SKM-1 treated with dmso at 0.1 percent for 144 hours (cell line): ENCODE results near the gene PCDHB8.
"Not testable (repeated sequence)": the region's sequence is repeated elsewhere in the genome, so short reads cannot be mapped to it uniquely, and the experiment has no call there.

Source experiments
- DNase-seq: peaks from one replicate; lab custom pipeline; 2025; ENCODE audit not compliant: unreplicated experiment; lab: John Stamatoyannopoulos, UW

PCDHB8 gene

GRCh38 chr5:141184117-141184855 is 6.7 kb downstream of the PCDHB8 start:
- DNase-seq = not testable (repeated sequence)

- peak; percentile 8 for DNase-seq
Observed at GRCh38 chr5:141186897-141187512, 9.4 kb downstream of the PCDHB8 start, which contains the start of gene PCDHB9. PCDHB9 (plus strand) TSS chr5:141187161; CDS start chr5:141187319, 158 bp downstream.

DNA sequence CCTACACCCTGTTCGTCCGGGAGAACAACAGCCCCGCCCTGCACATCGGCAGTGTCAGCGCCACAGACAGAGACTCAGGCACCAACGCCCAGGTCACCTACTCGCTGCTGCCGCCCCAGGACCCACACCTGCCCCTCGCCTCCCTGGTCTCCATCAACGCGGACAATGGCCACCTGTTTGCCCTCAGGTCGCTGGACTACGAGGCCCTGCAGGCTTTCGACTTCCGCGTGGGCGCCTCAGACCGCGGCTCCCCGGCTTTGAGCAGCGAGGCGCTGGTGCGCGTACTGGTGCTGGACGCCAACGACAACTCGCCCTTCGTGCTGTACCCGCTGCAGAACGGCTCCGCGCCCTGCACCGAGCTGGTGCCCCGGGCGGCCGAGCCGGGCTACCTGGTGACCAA is 11.1 kb downstream of the PCDHB8 start:
- not testable (repeated sequence) for DNase-seq

GRCh38 chr5:141189131-141189530 is 11.5 kb downstream of the PCDHB8 start:
- DNase-seq = not testable (repeated sequence)

- no peak for DNase-seq
Observed at GRCh38 chr5:141192110-141192725, 14.6 kb downstream of the PCDHB8 start, which contains the start of gene PCDHB10. PCDHB10 (plus strand) TSS chr5:141192353; CDS start chr5:141192553, 200 bp downstream.

GRCh38 chr5:141194332-141194731 is 16.7 kb downstream of the PCDHB8 start:
- DNase-seq = not testable (repeated sequence)

GRCh38 chr5:141196363-141196762 is 18.8 kb downstream of the PCDHB8 start:
- no peak for DNase-seq

DNA sequence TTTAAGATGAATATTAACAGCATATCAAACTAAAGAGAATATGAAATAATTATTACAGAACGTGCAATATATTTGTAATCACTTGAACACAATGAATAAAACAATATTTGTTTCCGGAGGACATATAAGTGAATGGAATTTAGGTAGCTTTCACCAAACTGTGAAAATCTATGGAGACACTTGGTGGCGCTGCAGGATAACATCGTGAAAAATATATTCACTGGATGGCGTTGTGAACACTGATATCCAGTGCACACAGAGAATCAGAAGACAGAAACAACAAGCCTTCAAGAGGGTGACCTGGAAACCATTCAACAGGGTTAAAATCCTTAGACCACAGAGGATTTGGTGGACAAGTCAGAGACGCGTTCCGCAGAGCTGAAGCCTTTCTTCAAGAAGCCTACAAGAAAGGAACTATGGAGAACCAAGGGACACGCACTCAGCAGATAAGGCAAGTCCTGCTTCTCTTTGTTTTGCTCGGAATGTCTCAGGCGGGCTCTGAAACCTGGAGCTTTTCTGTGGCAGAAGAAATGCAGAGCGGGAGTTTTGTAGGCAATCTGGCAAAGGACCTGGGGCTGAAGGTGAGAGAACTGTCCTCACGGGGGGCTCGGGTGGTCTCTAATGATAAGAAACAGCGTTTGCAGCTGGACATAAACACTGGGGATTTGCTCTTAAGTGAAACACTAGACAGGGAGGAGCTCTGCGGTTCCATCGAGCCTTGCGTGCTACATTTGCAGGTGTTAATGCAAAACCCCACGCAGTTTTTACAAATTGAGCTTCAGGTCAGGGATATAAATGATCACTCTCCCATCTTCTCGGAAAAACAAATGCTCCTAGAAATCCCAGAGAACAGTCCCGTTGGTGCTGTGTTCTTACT is 22.0 kb downstream of the PCDHB8 start, which contains the start of gene PCDHB11:
TSS of gene PCDHB11 (plus strand) at position 269 of the 877 bp plus-strand sequence. CDS start at position 417, 148 bp downstream.
- no peak for DNase-seq

- not testable (repeated sequence) for DNase-seq
Observed at GRCh38 chr5:141201126-141201525, 23.5 kb downstream of the PCDHB8 start.

GRCh38 chr5:141201646-141202045 is 24.1 kb downstream of the PCDHB8 start:
- not testable (repeated sequence) for DNase-seq

DNA sequence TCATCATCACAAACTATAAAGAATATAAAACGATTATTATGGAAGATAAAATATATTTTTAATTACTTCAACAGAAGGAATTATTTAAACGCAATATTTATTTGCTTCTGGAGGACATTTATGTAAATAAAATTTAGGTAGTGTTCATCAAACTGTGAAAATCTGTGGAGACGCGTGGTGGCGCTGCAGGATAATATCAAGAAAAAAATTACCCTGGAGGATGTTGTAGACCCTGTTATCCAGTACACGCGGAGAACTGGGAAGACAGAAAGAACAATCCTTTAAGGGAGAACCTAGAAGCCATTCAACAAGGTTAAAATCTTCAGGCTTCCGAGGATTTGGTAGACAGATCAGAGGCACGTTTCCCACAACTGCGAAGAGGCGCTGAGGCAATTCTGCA is 30.9 kb downstream of the PCDHB8 start, which contains the start of gene PCDHB12:
TSS of gene PCDHB12 (plus strand) at position 242 of the 400 bp plus-strand sequence. CDS start 189 bp downstream, outside the sequence.
- no peak for DNase-seq

GRCh38 chr5:141210281-141210680 is 32.7 kb downstream of the PCDHB8 start:
- not testable (repeated sequence) for DNase-seq

- DNase-seq = not testable (repeated sequence)
Observed at GRCh38 chr5:141210849-141211248, 33.3 kb downstream of the PCDHB8 start.

GRCh38 chr5:141213656-141214339 is 36.2 kb downstream of the PCDHB8 start, which contains the start of gene PCDHB13:
PCDHB13 (plus strand) TSS chr5:141213919; CDS start chr5:141214124, 205 bp downstream.
- not testable (repeated sequence) for DNase-seq

DNA sequence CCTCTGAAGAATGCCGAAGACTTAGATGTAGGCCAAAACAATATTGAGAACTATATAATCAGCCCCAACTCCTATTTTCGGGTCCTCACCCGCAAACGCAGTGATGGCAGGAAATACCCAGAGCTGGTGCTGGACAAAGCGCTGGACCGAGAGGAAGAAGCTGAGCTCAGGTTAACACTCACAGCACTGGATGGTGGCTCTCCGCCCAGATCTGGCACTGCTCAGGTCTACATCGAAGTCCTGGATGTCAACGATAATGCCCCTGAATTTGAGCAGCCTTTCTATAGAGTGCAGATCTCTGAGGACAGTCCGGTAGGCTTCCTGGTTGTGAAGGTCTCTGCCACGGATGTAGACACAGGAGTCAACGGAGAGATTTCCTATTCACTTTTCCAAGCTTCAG is 37.0 kb downstream of the PCDHB8 start:
- DNase-seq = not testable (repeated sequence)

- not testable (repeated sequence) for DNase-seq
Observed at GRCh38 chr5:141215504-141215903, 37.9 kb downstream of the PCDHB8 start.

DNA sequence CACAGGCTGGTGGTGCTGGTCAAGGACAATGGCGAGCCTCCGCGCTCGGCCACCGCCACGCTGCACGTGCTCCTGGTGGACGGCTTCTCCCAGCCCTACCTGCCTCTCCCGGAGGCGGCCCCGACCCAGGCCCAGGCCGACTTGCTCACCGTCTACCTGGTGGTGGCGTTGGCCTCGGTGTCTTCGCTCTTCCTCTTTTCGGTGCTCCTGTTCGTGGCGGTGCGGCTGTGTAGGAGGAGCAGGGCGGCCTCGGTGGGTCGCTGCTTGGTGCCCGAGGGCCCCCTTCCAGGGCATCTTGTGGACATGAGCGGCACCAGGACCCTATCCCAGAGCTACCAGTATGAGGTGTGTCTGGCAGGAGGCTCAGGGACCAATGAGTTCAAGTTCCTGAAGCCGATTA is 38.4 kb downstream of the PCDHB8 start:
- DNase-seq = not testable (repeated sequence)

GRCh38 chr5:141223112-141223783 is 45.7 kb downstream of the PCDHB8 start, which contains the start of gene PCDHB14:
PCDHB14 (plus strand) TSS chr5:141223343; CDS start chr5:141223506, 163 bp downstream.
- no peak for DNase-seq

DNA sequence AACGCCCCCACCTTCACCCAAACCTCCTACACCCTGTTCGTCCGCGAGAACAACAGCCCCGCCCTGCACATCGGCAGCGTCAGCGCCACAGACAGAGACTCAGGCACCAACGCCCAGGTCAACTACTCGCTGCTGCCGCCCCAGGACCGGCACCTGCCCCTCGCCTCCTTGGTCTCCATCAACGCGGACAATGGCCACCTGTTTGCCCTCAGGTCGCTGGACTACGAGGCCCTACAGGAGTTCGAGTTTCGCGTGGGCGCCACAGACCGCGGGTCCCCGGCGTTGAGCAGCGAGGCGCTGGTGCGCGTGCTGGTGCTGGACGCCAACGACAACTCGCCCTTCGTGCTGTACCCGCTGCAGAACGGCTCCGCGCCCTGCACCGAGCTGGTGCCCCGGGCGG is 47.3 kb downstream of the PCDHB8 start:
- DNase-seq = not testable (repeated sequence)
